ENCODE data around the gene TNFRSF1B.
A peak's percentile ranks its signal among the peaks of the same experiment; 100 is the strongest.

The TNFRSF1B gene

DNA sequence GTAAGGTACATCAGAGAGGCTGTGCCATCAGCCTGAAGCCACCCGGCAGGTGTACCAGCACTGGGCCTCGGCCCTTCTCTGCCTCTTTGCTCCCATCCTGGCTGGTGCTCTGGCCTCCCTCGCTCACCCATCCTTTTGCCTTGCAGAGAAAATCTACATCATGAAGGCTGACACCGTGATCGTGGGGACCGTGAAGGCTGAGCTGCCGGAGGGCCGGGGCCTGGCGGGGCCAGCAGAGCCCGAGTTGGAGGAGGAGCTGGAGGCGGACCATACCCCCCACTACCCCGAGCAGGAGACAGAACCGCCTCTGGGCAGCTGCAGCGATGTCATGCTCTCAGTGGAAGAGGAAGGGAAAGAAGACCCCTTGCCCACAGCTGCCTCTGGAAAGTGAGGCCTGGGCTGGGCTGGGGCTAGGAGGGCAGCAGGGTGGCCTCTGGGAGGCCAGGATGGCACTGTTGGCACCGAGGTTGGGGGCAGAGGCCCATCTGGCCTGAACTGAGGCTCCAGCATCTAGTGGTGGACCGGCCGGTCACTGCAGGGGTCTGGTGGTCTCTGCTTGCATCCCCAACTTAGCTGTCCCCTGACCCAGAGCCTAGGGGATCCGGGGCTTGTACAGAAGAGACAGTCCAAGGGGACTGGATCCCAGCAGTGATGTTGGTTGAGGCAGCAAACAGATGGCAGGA, 24.5 kb upstream of the TNFRSF1B start:
- DNase-seq (ENCODE audit: low read depth), result no peak

DNA sequence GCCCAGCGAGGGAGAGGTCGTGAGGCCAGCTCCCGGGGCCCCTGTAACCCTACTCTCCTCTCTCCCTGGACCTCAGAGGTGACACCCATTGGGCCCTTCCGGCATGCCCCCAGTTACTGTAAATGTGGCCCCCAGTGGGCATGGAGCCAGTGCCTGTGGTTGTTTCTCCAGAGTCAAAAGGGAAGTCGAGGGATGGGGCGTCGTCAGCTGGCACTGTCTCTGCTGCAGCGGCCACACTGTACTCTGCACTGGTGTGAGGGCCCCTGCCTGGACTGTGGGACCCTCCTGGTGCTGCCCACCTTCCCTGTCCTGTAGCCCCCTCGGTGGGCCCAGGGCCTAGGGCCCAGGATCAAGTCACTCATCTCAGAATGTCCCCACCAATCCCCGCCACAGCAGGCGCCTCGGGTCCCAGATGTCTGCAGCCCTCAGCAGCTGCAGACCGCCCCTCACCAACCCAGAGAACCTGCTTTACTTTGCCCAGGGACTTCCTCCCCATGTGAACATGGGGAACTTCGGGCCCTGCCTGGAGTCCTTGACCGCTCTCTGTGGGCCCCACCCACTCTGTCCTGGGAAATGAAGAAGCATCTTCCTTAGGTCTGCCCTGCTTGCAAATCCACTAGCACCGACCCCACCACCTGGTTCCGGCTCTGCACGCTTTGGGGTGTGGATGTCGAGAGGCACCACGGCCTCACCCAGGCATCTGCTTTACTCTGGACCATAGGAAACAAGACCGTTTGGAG, 23.7 kb upstream of the TNFRSF1B start:
- DNase-seq (ENCODE audit: low read depth), result no peak

DNA sequence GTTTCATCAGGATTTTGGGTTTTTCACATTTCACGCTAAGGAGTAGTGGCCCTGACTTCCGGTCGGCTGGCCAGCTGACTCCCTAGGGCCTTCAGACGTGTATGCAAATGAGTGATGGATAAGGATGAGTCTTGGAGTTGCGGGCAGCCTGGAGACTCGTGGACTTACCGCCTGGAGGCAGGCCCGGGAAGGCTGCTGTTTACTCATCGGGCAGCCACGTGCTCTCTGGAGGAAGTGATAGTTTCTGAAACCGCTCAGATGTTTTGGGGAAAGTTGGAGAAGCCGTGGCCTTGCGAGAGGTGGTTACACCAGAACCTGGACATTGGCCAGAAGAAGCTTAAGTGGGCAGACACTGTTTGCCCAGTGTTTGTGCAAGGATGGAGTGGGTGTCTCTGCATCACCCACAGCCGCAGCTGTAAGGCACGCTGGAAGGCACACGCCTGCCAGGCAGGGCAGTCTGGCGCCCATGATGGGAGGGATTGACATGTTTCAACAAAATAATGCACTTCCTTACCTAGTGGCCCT, 23.1 kb upstream of the TNFRSF1B start:
- no peak for DNase-seq (ENCODE audit: low read depth)

DNA sequence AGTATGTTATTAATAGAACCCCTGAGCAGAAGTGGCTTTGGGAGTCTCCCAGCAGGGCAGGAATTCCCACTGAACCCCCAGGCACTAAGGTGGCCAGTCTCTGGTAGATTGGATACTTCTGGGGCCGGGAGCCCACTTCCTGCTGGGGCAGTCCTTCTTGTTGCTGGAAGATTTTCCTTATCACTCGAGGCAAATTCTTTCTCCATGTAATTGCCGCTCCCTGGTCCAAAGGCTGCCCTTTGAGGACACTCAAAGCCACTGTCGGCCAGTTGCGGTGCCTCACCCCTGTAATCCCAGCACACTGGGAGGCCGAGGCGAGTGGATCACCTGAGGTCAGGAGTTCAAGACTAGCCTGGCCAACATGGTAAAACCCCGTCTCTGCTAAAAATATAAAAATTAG, 22.6 kb upstream of the TNFRSF1B start:
- DNase-seq (ENCODE audit: low read depth), result no peak

DNA sequence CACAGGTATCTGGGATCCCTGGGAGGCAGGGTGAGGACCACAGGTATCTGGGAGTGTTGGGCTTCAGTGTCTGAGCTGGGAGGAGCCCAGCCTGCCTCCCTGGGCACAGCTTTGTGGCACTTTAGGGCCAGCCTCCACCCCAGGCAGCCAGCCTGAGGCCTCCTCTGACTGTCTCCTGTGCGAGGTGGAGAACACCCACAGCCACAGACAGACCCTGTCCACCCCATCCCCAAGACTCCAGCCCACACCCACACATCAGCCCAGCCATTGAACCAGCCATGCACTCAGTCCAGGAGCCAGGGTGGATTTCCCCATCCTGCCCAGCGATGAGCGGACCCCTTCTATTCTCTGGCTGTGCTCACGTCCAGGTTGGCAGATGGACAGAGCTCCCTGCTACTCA, 21.8 kb upstream of the TNFRSF1B start:
- no peak for DNase-seq (ENCODE audit: low read depth)

DNA sequence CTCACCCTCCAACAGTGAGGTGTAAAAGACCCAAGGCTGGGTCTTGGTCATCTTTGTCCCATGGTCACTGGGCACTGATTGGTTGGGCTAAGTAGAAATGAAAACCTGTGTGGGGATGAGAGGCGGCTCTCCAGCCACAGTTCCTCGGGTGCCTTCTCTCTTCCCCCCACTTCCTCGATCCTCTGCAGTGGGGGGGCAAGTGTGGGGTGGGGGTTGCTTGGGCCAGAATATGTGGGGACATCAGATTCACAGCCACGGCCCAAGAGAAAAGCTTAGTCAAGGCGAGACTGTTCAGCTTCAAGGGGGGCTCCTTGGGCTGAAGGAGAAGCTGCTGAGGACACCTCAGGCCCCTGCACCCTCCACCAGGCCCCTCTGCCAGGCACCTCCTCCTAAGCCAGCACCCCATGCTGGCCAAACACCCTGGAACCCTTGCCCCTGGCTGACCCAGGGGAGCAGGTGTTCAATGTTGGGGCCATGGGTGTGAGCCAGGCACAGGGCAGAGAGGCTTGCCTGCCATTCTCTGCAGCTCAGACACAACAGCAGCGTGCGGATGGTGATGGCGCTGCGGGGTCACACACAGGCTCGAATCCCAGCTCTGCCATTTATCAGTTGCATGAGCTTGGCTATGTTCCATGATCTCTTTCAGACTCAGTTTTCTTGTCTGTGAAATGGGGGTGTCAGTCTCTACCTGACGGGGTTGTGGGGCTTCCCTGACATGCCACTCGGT, 21.0 kb upstream of the TNFRSF1B start:
- DNase-seq (ENCODE audit: low read depth), result no peak

DNA sequence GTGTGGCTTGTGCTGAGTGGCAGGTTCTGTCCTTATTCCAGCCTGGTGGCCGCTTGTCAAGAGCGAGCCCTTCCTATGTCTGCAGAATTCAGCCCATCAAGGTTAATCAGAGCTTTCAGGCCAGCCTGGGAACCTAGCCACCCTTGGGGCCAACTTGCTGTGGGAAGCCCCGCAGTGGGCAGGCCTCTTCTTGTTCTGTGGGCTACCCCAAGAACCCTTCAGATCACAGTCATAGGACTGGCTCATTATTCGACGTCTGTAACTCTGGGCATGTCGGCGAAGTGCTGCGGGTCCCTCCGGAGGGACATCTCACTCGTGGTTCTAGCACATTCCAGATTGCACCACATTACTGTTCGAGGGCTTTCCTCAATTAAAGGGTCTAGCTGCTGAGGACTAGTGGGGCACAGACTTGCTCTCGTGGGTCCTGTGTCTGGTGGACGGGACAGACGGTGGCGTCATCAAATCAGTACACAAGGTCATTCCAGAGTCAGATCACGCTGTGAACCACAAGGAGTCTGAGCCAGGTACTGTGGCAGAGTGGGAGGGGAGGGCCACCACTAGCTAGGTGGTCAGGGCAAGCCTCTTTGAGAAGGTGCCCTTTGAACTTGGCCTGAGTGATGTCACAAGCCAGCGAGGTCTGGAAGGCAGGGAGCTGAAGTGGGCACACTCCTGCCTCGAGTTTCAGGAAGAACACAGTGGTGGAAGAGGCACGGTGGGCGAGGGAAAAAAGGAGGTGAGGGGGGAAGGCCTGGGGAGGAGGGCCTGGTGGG, 20.3 kb upstream of the TNFRSF1B start:
- DNase-seq (ENCODE audit: low read depth), result no peak

DNA sequence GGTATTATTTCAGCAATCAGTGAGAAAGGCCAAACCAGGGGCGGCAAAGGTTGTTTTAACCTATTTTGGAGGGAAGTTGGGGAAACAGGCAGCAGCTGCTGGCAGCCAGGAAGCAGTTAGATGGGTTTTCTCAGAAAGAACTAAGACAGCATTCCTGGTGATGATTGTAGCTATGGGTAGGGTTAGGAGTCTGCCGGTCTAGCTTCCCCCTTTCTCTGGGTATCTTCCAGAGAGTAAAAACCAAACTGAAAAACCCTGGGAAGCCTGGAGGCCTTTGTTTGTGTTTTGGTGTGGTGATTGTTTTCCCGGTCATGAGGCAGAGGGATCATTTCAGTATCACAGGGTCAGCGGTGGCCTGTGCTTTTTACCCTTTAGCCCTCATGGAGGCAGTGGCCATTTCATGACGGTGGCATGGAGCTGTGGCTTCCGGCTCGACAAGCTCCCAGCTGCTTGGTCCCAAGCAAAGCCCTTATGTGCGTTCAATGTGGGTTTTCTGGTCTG, 19.5 kb upstream of the TNFRSF1B start:
- no peak for DNase-seq (ENCODE audit: low read depth)

DNA sequence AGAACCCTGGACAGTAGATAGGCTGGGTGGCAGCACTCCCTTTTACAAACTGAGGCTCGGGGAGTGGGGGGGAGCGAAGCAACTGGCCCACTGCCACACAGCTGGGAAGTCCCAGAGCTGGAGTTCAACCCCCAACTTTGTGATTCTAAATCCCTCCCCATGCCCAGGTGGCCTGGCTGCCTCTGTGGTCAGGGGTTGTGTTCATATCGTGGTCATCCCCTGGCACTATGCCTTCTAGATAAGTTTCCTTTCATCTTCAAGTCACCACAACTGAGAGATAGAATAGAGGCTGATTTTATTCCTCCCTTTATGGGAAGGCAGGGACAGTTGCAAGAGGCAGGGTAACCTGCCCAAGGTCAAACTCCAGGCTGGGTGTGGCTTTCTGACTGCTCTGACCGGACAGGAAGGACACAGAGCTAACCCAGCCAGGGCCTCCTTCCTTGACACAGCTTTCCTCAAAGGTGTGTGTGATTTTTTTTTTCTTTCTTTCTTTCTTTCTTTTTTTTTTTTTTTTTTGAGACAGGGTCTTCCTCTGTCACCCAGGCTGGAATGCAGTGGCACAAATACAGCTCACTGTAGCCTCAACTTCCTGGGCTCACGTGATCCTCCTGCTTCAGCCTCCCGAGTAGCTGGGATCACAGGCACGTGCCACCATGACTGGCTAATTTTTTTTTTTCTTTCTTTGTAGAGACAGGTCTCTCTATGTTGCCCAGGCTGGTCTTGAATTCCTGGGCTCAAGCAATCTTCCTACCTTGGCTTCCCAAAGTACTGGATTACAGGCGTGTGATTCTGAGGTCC, 18.4 kb upstream of the TNFRSF1B start:
- DNase-seq (ENCODE audit: low read depth), result no peak

DNA sequence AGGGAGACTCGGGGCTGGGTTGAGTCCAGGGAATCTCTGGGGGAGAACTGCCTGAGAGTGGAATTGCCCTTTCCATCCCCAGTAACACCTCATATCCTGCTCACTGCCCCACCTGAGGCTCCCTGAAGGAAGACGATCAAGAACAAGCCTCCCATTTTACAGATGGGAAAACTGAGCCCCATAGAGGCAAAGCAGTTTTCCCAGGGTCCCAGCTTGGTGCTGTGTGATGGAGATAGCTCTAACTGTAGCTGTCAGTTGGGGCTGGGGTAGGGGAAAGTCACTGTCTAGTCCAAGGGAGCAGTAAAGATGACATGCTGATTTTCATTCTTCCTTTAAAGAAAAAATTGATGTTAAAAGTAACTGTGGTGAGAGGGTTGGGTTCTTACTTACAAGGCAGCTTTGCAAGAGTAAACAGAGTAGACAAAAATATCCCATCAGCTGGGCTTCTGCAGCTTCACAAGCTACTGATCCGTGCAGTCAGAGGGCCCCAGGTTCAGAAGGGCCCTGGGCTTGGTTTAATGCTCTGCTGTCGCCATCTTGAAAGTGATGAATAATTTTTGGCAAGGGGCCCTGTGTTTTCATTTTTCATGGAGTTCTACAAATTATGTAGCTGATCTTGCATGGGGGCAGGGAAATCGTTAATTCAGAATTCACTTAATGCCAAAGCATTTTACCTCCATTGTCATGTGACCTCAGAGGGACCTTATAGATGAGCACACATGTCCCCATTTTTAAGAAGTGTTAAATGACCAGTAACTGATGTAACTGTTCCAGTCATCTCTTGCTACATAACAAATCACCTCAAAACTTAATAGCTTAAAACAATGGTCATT, 17.6 kb upstream of the TNFRSF1B start:
- DNase-seq (ENCODE audit: low read depth), result no peak

DNA sequence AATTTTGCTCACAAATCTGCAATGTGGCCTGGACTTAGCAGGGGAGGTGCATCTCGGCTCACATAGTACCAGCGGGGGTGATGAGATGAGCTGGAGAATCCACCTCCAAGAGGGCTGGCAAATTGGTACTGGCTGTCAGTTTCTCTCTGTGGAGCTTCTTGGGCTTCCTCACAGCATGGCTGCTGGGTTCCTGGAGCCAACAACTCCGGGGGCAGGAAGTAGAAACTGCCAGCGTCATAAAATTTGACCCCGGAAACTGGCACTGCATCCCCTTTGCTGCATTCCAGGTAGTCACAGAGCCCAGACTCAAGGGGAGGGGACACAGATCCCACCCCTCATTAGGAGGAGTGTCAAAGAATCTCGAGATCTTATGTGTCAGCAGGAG, 17.0 kb upstream of the TNFRSF1B start:
- DNase-seq (ENCODE audit: low read depth), result no peak

DNA sequence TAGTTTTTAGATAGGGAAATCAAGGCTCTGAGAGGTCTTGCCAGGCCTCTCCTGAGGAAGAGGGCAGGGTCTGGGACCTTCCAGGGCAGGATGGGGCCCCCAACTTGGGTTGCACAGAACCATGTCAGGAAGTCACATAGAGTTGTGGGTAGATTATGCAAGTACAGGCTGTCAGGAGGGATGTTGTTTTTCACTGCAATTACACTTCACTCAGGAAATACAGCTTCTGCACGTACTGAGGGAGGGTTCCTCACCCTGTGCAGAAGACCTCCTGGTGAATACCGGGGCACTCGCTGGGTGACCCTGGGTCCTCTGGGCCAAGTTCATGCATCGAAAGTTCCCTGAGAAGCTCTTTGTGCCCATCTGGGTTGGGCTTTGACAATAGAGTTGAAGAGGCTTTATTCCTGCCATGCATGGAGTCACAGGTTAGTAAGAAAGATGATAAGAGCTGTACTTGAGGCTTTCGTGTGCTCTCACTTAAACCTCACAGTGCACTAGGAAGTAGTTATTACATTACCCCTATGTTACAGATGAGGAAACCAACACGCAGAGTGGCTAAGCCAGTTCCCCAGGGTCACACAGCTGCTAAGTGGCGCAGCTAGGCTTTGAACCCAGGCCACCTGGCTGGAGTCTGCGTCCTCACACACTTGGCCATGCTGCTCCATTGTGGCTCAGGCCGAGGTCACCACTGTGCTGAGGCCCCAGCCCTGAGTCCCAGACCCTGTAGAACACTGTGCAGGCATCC, 16.2 kb upstream of the TNFRSF1B start:
- DNase-seq (ENCODE audit: low read depth), result no peak

DNA sequence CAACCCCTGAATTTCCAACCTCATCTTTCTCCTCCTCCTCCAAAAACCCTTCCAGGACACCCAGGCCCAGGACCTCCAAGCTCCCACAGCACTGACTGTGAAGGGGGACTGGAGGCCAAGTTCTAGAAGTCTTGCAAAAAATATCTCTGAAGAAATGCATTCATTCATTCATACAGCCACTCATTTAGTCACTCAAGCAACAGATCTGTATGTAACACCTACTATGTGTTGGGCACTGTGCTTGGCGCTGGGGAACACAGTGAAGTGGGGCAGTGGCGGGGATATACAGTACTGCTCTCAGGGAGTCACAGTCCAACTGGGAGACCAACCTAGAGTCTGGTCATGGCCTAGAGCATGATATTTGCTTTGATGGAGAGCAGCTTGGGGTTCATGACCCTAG, 15.3 kb upstream of the TNFRSF1B start:
- no peak for DNase-seq (ENCODE audit: low read depth)

DNA sequence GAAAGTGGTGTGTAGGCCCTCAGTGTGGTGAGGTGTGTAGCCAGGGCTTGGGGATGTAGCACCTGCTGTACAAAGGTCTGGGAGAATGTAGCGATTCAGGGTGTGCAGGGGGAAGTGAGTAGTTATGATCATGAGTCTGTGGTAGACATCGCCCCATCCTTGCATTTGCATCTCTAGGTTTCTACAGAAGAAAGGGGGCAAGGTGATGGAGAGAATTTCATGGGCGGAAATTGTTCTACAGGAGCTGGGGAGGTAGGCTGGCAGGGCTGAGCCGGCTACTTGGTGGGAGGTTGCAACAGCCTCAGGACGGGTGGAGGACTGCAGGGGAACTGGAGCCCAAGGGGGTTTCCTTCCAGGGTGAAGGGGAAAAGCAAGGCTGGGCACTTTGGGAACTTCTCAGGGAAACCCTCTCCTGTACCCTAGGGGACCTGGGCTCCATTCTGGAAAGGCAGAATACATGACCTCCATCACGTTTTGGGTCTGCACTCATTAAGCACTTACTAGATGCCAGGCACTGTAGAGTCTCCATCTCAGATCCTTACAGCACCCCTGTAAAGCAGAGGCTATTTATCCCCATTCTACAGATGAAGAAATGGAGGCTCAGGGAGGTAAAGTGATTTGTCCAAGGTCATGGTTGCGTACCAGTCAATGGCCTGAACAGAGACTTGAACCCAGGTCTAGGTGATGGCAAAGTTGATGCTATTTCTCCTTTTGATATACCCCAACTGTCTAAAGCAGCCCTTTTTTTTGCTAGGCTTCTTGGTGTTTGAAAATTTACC, 14.5 kb upstream of the TNFRSF1B start:
- no peak for DNase-seq (ENCODE audit: low read depth)

DNA sequence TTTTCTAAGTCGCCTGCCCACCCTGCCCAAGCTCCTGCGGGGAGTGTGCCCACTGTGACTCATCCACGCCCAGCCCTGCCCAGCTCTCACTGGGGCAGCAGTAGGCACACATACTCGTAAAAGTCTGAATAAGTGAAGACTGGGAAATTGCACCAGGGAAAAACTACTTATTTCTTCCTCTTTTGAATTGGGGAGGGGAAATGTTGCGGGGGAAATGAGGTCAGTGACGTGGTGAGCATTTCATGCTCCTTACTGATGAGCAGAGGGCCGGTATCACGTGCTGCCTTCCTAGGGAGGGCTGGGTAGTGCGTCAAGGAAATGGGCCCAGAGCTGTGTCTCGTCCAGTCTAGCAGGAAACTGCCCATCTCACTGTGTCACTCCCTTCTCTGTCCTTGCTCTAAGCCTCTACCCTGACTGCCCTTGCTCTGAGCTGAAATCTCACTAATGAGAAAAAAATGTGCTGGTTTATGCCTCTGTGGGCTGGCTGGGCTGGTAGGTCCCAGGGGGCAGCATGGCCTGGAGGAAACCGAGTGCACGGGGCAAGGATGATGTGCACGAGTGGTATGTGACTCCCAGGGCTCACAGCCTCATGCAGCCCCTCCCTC, 13.5 kb upstream of the TNFRSF1B start:
- DNase-seq (ENCODE audit: low read depth), result peak; percentile 47

DNA sequence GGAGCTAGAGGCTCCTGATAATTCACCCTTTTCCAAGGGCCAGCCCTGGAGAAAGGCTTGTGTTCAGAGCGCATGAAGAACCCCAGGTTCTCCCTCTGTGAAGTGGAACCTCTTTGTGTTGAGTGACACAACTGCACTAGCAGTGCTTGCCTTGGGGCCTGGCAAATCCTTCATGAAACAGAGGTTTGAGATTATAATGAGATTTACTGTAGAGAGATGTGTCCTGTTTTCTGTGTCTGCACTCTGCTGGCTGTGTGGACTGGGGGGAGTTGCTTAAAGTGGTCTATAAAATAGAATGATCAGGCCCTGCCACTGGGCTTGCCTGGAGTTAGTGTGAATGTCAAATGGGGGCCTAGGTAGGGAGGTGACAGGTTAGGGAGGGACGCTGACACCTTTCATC, 11.5 kb upstream of the TNFRSF1B start:
- DNase-seq (ENCODE audit: low read depth), result no peak

DNA sequence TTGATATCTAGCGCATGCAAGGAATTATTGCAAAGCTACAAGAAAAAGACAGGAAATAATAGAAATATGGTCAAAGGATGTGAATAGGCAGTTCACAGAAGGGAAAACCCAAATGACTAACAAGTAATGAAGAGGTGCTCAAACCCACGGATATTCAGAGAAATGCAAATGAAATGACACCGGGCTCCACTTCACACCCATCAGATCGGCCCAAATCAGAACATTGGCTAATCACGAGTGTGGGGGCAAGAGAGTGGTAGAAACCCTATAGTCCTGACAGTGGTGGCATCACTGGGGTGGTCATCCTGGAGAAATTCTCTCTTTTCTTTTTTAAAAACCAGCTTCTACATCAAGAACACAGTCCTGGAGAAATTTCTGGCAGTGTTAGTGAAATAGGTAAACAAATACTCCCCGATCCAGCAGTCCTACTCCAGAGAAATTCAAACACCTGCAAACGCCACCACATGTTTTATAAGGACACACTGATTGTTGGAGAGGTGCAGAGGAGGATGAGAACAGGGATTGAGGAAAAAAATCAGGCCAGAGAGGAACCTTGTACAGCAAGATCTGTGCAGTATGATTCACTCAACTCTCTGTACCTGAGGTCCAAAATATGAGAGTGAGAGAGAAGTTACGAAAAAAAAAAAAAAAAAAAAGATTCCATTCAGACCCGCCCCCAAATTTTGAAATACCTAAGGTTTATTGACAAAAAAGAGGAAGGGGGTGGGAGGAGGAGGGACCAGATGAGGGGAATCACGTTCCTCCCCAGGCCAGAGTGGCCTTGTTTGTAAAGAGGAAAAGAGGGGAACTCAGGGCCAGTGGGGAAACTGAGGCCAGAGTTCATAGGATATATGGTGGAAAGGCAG, 9.2 kb upstream of the TNFRSF1B start:
- no peak for DNase-seq (ENCODE audit: low read depth)

Measured in T-helper 22 cell (primary cell).